Measurements from ENCODE around the gene TMC5.

TMC5 gene

DNA sequence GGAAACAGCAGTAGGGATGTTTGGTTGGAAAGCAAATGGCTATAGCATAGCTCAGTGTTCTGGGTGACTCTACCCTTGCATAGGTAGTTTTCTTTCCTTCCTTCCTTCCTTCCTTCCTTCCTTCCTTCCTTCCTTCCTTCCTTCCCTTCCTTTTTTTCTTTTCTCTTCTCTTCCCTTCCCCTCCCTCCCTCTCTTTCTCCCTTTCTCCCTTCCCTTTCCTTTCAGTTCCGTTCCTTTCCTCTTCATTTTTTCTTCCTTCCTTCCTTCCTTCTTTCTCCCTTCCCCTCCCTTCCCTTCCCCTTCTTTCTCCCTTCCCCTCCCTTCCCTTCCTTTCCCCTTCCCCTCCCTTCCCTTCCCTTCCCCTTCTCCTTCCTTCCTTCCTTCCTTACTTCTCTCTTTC is 72.9 kb downstream of the TMC5 start:
- no peak overlapping the region for H3K27ac ChIP-seq
- TF ChIP-seq, protein P1, sequence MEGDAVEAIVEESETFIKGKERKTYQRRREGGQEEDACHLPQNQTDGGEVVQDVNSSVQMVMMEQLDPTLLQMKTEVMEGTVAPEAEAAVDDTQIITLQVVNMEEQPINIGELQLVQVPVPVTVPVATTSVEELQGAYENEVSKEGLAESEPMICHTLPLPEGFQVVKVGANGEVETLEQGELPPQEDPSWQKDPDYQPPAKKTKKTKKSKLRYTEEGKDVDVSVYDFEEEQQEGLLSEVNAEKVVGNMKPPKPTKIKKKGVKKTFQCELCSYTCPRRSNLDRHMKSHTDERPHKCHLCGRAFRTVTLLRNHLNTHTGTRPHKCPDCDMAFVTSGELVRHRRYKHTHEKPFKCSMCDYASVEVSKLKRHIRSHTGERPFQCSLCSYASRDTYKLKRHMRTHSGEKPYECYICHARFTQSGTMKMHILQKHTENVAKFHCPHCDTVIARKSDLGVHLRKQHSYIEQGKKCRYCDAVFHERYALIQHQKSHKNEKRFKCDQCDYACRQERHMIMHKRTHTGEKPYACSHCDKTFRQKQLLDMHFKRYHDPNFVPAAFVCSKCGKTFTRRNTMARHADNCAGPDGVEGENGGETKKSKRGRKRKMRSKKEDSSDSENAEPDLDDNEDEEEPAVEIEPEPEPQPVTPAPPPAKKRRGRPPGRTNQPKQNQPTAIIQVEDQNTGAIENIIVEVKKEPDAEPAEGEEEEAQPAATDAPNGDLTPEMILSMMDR (IDR thresholded peaks at IDR 0.05) = no peak
- TF ChIP-seq ZFX (IDR thresholded peaks at IDR 0.05; ENCODE audit: borderline replicate concordance) = no peak

DNA sequence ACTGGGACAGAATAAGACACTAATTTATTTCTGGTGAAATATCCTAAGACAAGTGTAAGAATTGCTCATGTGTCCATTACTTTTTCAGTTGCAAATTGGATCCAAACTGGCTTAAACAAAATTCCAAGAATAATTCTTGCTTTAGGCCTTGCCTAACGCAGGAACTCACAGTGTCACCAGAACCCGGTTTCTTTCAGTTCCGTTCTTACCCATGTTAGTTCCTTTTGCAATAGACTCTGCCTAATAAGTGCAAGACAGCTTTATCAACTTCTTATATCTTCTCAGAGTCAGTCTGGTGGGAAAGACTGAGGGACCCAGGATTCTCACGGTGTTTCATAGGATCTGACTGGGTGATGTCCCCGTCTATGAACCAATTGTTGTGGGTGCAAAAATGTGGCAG is 79.5 kb downstream of the TMC5 start:
- no peak overlapping the region for H3K27ac ChIP-seq
- TF ChIP-seq, protein P1 (IDR thresholded peaks at IDR 0.05) = no peak
- TF ChIP-seq ZFX (IDR thresholded peaks at IDR 0.05; ENCODE audit: borderline replicate concordance) = no peak

DNA sequence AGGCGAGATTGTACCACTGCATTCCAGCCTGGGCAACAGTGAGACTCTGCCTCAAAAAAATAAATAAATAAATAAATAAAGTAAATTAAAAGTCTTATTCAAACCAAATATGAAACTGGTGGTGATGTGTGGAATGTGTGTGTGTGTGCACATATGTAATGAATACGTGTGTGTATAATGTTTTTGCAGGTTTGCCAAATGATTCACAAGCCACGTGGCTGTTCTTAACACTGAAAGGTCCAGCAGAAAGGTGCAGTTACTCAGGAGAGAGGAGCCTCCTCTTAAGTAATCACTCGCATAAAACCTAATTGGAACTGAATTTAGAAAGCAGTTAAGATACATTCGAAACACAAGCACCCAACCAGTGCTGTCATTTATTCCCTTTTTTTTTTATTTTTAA is 81.3 kb downstream of the TMC5 start:
- TF ChIP-seq, protein P1 (IDR thresholded peaks at IDR 0.05) = no peak
- TF ChIP-seq ZFX (IDR thresholded peaks at IDR 0.05; ENCODE audit: borderline replicate concordance) = no peak
- no peak overlapping the region for H3K27ac ChIP-seq

DNA sequence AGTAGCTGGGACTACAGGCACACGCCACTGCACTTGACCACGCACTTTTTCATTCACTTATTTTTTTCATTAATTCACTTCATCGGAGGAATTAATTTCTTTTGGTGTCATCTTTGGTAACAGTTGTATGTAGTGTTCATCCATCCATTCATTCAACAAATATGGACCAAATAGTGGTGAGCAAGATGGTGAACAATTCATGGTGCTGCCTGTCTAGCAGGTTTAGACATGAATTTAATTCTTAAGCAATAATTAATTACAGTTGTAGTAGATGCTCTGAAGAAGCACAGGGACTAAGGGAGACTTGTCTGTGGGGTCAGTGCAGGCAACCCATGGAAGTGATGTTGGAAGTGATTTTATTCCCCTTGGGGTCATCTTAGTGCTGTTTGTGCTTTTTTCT is 81.8 kb downstream of the TMC5 start:
- TF ChIP-seq ZFX (IDR thresholded peaks at IDR 0.05; ENCODE audit: borderline replicate concordance) = no peak
- TF ChIP-seq, protein P1 (IDR thresholded peaks at IDR 0.05) = no peak

DNA sequence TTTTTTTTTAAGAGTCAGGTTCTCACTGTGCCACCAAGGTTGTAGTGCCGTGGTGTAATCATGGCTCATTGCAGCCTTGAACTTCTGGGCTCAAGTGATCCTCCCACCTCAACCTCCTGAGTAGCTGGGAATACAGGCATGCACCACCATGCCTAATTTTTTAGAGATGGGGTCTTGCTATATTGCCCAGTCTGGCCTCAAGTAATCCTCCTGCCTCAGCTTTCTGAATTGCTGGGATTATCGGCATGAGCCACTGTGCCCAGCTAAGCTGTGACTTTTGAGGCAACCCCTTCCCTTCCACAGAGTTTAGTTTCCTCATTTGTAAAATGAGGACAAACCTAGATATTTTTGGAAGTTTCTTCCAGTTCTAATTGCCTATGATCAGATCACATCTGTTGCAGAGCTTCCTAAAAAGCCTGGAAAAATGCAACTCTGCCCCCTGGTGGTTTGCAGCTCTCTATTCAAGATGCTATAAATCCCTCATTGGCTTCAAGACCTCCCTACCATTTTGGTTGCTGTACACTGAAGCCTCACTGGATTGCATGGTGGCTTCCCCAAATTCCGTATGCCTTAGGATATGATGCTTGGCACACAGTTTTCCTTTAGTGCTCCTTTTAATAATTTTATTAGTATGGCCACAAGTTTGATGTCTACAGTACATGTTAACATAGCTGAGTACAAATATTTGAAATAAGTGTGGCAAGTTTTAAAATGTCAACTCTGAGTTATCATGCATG is 84.9 kb downstream of the TMC5 start:
- TF ChIP-seq, protein P1 (IDR thresholded peaks at IDR 0.05) = peak; percentile 88
- no peak for TF ChIP-seq ZFX (IDR thresholded peaks at IDR 0.05; ENCODE audit: borderline replicate concordance)

More for the DNA sequence above, 81.8 kb downstream of the TMC5 start:
- H3K27ac ChIP-seq = no peak overlapping the region

DNA sequence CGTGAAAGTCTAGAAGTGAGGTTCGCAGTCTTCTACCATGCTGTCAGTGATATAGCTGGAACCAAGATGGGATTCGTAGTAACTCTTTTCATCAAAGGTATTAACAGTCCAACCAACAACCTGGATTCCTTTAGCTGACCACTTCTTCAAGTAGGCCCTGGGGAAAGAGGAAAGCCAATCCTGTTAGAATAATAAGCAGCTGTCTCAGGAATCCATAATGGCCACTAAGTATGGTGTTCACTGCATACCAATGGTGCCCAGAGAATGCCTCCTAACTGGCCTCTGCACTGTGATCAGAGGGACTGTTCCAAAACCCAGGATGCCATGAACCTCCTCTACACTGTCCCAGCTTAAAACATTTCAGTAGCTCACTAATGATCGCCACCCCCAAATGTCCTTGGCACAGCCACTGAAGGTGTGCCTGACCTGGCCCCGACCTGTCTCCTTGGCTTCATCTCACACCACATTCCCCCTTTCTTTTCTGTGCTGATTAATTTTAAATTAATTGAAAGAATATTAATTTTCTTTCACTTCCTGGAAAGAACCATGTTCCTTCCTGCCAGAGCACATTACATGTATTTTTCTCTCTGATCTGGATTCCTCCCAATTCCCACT is 85.9 kb downstream of the TMC5 start:
- TF ChIP-seq, protein P1 (IDR thresholded peaks at IDR 0.05) = no peak
- no peak for TF ChIP-seq ZFX (IDR thresholded peaks at IDR 0.05; ENCODE audit: borderline replicate concordance)
- no peak overlapping the region for H3K27ac ChIP-seq

More for the DNA sequence above, 84.9 kb downstream of the TMC5 start:
- no peak overlapping the region for H3K27ac ChIP-seq

Measured in 22Rv1 (cell line).